ENCODE data around the gene ABTB2. TPM values are rescaled to one million over a fixed set of nuclear protein-coding genes. Genes with fewer than 3 reads are reported as not detected.

The ABTB2 gene
- total RNA-seq, 2 experiments from 2014 or later, result 2.4 to 2.5 TPM

- H3K9me3 Mint-ChIP-seq, result no peaks in the 10 kb centered on the region
- TF ChIP-seq CTCF (IDR thresholded peaks at IDR 0.05), result no peak
- intact Hi-C loops (cut with micrococcal nuclease), result no loop called here
- H3K27me3 Mint-ChIP-seq, result no peaks in the 10 kb centered on the region
- no peaks in the 10 kb centered on the region for H3K36me3 Mint-ChIP-seq (ENCODE audit: low read depth)
- no peak overlapping the region for H3K4me3 Mint-ChIP-seq
- ATAC-seq, result no peak
- DNase-seq, result no peak
- H3K4me1 Mint-ChIP-seq (ENCODE audit: low read depth), result peaks cover 7% of the 10 kb centered on the region
- no peak overlapping the region for H3K27ac Mint-ChIP-seq
- POLR2A ChIA-PET, result interaction anchor here (1.6 kb wide), 1 partner anchor 8 kb away, joined by 4 read pairs; no protein-coding TSS in a partner anchor
- CTCF ChIA-PET, result interaction anchor here (6.5 kb wide), 1 partner anchor 15 kb away, joined by 29 read pairs; no protein-coding TSS in a partner anchor
These were observed 167.3 kb downstream of the ABTB2 start for GRCh38 chr11:34190192-34191139.

GRCh38 chr11:34189191-34189590 lies 168.6 kb downstream of the ABTB2 start:
- intact Hi-C loops (cut with micrococcal nuclease), result no loop called here

GRCh38 chr11:34188181-34188580 lies 169.6 kb downstream of the ABTB2 start:
- Mint-ChIP-seq H3K36me3 (ENCODE audit: low read depth) (no peaks in the 10 kb centered on the region), H3K9me3 (no peaks in the 10 kb centered on the region), H3K4me1 (ENCODE audit: low read depth) (peaks cover 6% of the 10 kb centered on the region), H3K27me3 (no peaks in the 10 kb centered on the region), H3K27ac (no peak overlapping the region), H3K4me3 (no peak overlapping the region)
- intact Hi-C loops (cut with micrococcal nuclease), result no loop called here
- ChIA-PET CTCF (interaction anchor here (0.6 to 6.5 kb wide), 4 partner anchors 13 to 331 kb away, joined by 3 to 29 read pairs (median 3); no protein-coding TSS in a partner anchor), POLR2A (interaction anchor here (0.8 kb wide), 1 partner anchor 15 kb away, joined by 3 read pairs; no protein-coding TSS in a partner anchor)
- no peak for TF ChIP-seq CTCF (IDR thresholded peaks at IDR 0.05)
- ATAC-seq, result no peak
- no peak for DNase-seq

More at GRCh38 chr11:34189191-34189590, 168.6 kb downstream of the ABTB2 start:
- Mint-ChIP-seq H3K36me3 (ENCODE audit: low read depth) (no peaks in the 10 kb centered on the region), H3K27ac (no peak overlapping the region), H3K9me3 (no peaks in the 10 kb centered on the region), H3K4me1 (ENCODE audit: low read depth) (peaks cover 7% of the 10 kb centered on the region), H3K27me3 (no peaks in the 10 kb centered on the region), H3K4me3 (no peak overlapping the region)
- ChIA-PET POLR2A (no interaction called here), CTCF (interaction anchor here (6.5 kb wide), 1 partner anchor 14 kb away, joined by 29 read pairs; no protein-coding TSS in a partner anchor)
- DNase-seq (no peak), ATAC-seq (no peak)
- no peak for TF ChIP-seq CTCF (IDR thresholded peaks at IDR 0.05)

- Mint-ChIP-seq H3K4me3 (no peak overlapping the region), H3K4me1 (ENCODE audit: low read depth) (peaks cover 20% of the 10 kb centered on the region), H3K27ac (no peak overlapping the region), H3K36me3 (ENCODE audit: low read depth) (no peaks in the 10 kb centered on the region), H3K9me3 (no peaks in the 10 kb centered on the region), H3K27me3 (no peaks in the 10 kb centered on the region)
- no peak for ATAC-seq
- ChIA-PET CTCF (interaction anchor here (1.0 to 6.5 kb wide), 3 partner anchors 8 to 171 kb away, joined by 3 to 29 read pairs (median 4); no protein-coding TSS in a partner anchor), POLR2A (interaction anchor here (1.9 kb wide), 1 partner anchor 9 kb away, joined by 4 read pairs; no protein-coding TSS in a partner anchor)
- intact Hi-C loops (cut with micrococcal nuclease), result no loop called here
- TF ChIP-seq CTCF (IDR thresholded peaks at IDR 0.05), result no peak
- no peak for DNase-seq
These were observed 171.6 kb downstream of the ABTB2 start for GRCh38 chr11:34185926-34186841.

All from activated CD8-positive, alpha-beta T cell treated with anti-CD3 and anti-CD28 coated beads for 36 hours (primary cell).